ENCODE results near the gene RAB23. TPM values are rescaled to one million over a fixed set of nuclear protein-coding genes. Genes with fewer than 3 reads are reported as not detected.

RAB23 gene
- total and polyA plus RNA-seq, 2 of the 8 experiments (the other 6 are each of a cell fraction or from before 2014, with no cell fraction given): 6.5 to 17.2 TPM

- Histone ChIP-seq H3K4ac (replicated peaks; ENCODE audit: insufficient read length, low read depth, low read length) (no peak overlapping the region), H4K5ac (ENCODE audit: insufficient read length, low read depth, low read length) (no peak overlapping the region), H3K18ac (ENCODE audit: extremely low read depth, low read length) (no peak overlapping the region), H3K4me1 (replicated peaks in 1 of 4; ENCODE audit: control insufficient read depth in 3 of 4, insufficient read depth in 4 of 4, low read length in 3 of 4) (peaks cover 0 to 7% (median 3%) of the 10 kb centered on the region in 4 experiments), H3K4me3 (ENCODE audit: extremely low read depth in 1 of 4, insufficient read depth in 2 of 4, low read depth in 3 of 4, low read length in 4 of 4) (no peak overlapping the region), H4K20me1 (replicated peaks in 1 of 2; ENCODE audit: control insufficient read depth in 1 of 2, insufficient read depth in 2 of 2, low read length in 2 of 2) (peaks cover 0 to 2% of the 10 kb centered on the region in 2 experiments), H3K14ac (ENCODE audit: insufficient read length) (no peak overlapping the region), H2BK12ac (ENCODE audit: low read depth, low read length) (no peak overlapping the region), H2BK15ac (ENCODE audit: low read length) (no peak overlapping the region), H4K8ac (ENCODE audit: extremely low read depth, insufficient read depth, low read length) (no peak overlapping the region), H2AK5ac (ENCODE audit: low read depth, low read length) (no peak overlapping the region), H3K23ac (ENCODE audit: insufficient read length) (no peak overlapping the region), H3K36me3 (ENCODE audit: control insufficient read depth in 2 of 4, insufficient read depth in 4 of 4, low read length in 3 of 4) (no peaks in the 10 kb centered on the region; a peak in 1 of 8 replicates), H3K4me2 (ENCODE audit: insufficient read depth in 1 of 2, low read depth in 2 of 2, low read length in 2 of 2) (no peak overlapping the region), H4K91ac (replicated peaks; ENCODE audit: insufficient read length, low read length) (no peak overlapping the region), H3K23me2 (ENCODE audit: low read depth, low read length) (no peaks in the 10 kb centered on the region), H3K79me2 (ENCODE audit: control insufficient read depth in 1 of 2, insufficient read depth in 2 of 2, low read length in 2 of 2) (peaks cover 0 to 10% of the 10 kb centered on the region in 2 experiments; a peak in 2 of 4 replicates), H3K27ac (ENCODE audit: low read depth, low read length) (no peak overlapping the region), H2AFZ (ENCODE audit: low read length) (no peak overlapping the region), H3K79me1 (ENCODE audit: low read depth, low read length) (peaks cover 4% of the 10 kb centered on the region; the same call in 1 of the 2 replicates), H2BK20ac (ENCODE audit: low read length) (no peak overlapping the region), H3K9me3 (ENCODE audit: insufficient read depth in 2 of 2, low read depth in 1 of 2, low read length in 1 of 2) (no peaks in the 10 kb centered on the region), H3K56ac (replicated peaks; ENCODE audit: insufficient read length, low read depth, low read length) (no peak overlapping the region), H2BK120ac (replicated peaks; ENCODE audit: low read depth, low read length) (no peak overlapping the region), H3K27me3 (replicated peaks in 1 of 4; ENCODE audit: control insufficient read depth in 3 of 4, extremely low read depth in 1 of 4, insufficient read depth in 3 of 4, low read length in 3 of 4) (no peaks in the 10 kb centered on the region), H2BK5ac (ENCODE audit: low read depth, low read length) (no peak overlapping the region), H3K9ac (replicated peaks in 1 of 4; ENCODE audit: extremely low read depth in 1 of 4, low read depth in 3 of 4, low read length in 3 of 4) (no peak overlapping the region)
- no peak for DNase-seq (ENCODE audit: low read depth in 1 of 2, low spot score in 2 of 2)
- no peak for FAIRE-seq
- 85% methylated on average over 1 of the region's 1 CpG; no CpG with 5 or more reads in 1 of the 2 experiments for WGBS, 2 experiments (ENCODE audit: extremely low coverage in 1 of 2, insufficient coverage in 1 of 2, insufficient read length in 1 of 2, insufficient replicate concordance in 2 of 2, low coverage in 1 of 2, low lambda C conversion rate in 2 of 2, missing lambda C conversion rate in 1 of 2)
- ChIA-PET POLR2A (ENCODE audit: partially characterized antibody) (no interaction called here), CTCF (ENCODE audit: partially characterized antibody) (no interaction called here)
- TF ChIP-seq CTBP2 (IDR thresholded peaks at IDR 0.05; ENCODE audit: borderline replicate concordance, insufficient read depth, insufficient read length, low read length) (no peak), SP4 (IDR thresholded peaks at IDR 0.05; ENCODE audit: low read length) (no peak), JUN (IDR thresholded peaks at IDR 0.05; ENCODE audit: low read depth, low read length) (no peak), CREB1 (IDR thresholded peaks at IDR 0.05) (no peak), ASH2L (IDR thresholded peaks at IDR 0.05; ENCODE audit: low read length) (no peak), RXRA (IDR thresholded peaks at IDR 0.05; ENCODE audit: insufficient read depth, low read depth, low read length) (no peak), BRCA1 (IDR thresholded peaks at IDR 0.05; ENCODE audit: low read depth, low read length) (no peak), BACH1 (IDR thresholded peaks at IDR 0.05; ENCODE audit: low read length) (no peak), SP1 (IDR thresholded peaks at IDR 0.05; ENCODE audit: low read depth, low read length) (no peak), CHD1 (IDR thresholded peaks at IDR 0.05; ENCODE audit: low read depth, low read length) (no peak), SUZ12 (IDR thresholded peaks at IDR 0.05; ENCODE audit: low read length) (no peak), RBBP5 (IDR thresholded peaks at IDR 0.05; ENCODE audit: borderline replicate concordance, low read depth, low read length) (no peak)
- TF ChIP-seq, protein P1, sequence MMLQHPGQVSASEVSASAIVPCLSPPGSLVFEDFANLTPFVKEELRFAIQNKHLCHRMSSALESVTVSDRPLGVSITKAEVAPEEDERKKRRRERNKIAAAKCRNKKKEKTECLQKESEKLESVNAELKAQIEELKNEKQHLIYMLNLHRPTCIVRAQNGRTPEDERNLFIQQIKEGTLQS (IDR thresholded peaks at IDR 0.05; ENCODE audit: insufficient read depth, low read depth, low read length): no peak
Measured at GRCh38 chr6:57201718-57202117, 20.4 kb downstream of the RAB23 start.
